Central memory CD4-positive, alpha-beta T cell (primary cell): ENCODE measurements around the gene FOXD4L1.
A peak's percentile ranks its signal among the peaks of the same experiment; 100 is the strongest.
"Not testable (repeated sequence)": the region's sequence is repeated elsewhere in the genome, so short reads cannot be mapped to it uniquely, and the experiment has no call there.

ENCODE experiments used
- DNase-seq: peaks from one replicate; pipeline ENCODE4 v3.0.0; 2022

The FOXD4L1 gene

GRCh38 chr2:113527350-113528045 lies 29.0 kb downstream of the FOXD4L1 start:
- peak; percentile 23 for DNase-seq

- not testable (repeated sequence) for DNase-seq
These were observed 29.7 kb downstream of the FOXD4L1 start for GRCh38 chr2:113528126-113528525.

GRCh38 chr2:113528904-113529303 lies 30.4 kb downstream of the FOXD4L1 start:
- DNase-seq, result not testable (repeated sequence)

- DNase-seq, result not testable (repeated sequence)
These were observed 34.5 kb downstream of the FOXD4L1 start for GRCh38 chr2:113532991-113533390.

- DNase-seq, result not testable (repeated sequence)
These were observed 38.1 kb downstream of the FOXD4L1 start for GRCh38 chr2:113536573-113536972.

- DNase-seq, result not testable (repeated sequence)
These were observed 42.4 kb downstream of the FOXD4L1 start for GRCh38 chr2:113540834-113541203.

- peak; percentile 13 for DNase-seq
These were observed 42.9 kb downstream of the FOXD4L1 start for GRCh38 chr2:113541204-113541975.

GRCh38 chr2:113541976-113542485 lies 43.6 kb downstream of the FOXD4L1 start:
- DNase-seq, result not testable (repeated sequence)

- not testable (repeated sequence) for DNase-seq
These were observed 44.1 kb downstream of the FOXD4L1 start for GRCh38 chr2:113542529-113542928.
